C4-2B (cell line): ENCODE measurements around the gene CR1L.

Source experiments
- H3K27ac ChIP-seq: fragments of 450-650 bp; 2 replicates; pipeline ENCODE4 v1.5.1; 2017
- CTCF ChIP-seq: fragments of 450-650 bp; conservative IDR thresholded peaks from 2 replicates; pipeline ENCODE4 v1.5.1; 2017; ENCODE audit warnings: mild to moderate bottlenecking
- ZFX ChIP-seq: fragments of 450-650 bp; IDR thresholded peaks from 2 replicates; pipeline ENCODE4 v1.6.1; 2017

The CR1L gene

GRCh38 chr1:207740207-207740606 is 95.3 kb downstream of the CR1L start:
- TF ChIP-seq ZFX = no peak
- TF ChIP-seq CTCF = no peak
- H3K27ac ChIP-seq = no peak overlapping the region

- TF ChIP-seq CTCF (no peak), ZFX (no peak)
- no peak overlapping the region for H3K27ac ChIP-seq
Measured at GRCh38 chr1:207742850-207743555, 98.1 kb downstream of the CR1L start.

- no peak overlapping the region for H3K27ac ChIP-seq
- TF ChIP-seq CTCF (no peak), ZFX (no peak)
Measured at GRCh38 chr1:207744000-207744534, 99.1 kb downstream of the CR1L start.

GRCh38 chr1:207745285-207745684 is 100.4 kb downstream of the CR1L start:
- TF ChIP-seq ZFX (no peak), CTCF (no peak)
- no peak overlapping the region for H3K27ac ChIP-seq

- TF ChIP-seq CTCF (no peak), ZFX (no peak)
- H3K27ac ChIP-seq = no peak overlapping the region
Measured at GRCh38 chr1:207745839-207746767, 101.2 kb downstream of the CR1L start.

- TF ChIP-seq ZFX (no peak), CTCF (no peak)
- no peak overlapping the region for H3K27ac ChIP-seq
Measured at GRCh38 chr1:207747627-207748492, 102.9 kb downstream of the CR1L start.
